H9 (cell line): ENCODE data around the gene RBM34. TPM values are rescaled to one million over a fixed set of nuclear protein-coding genes. Genes with fewer than 3 reads are reported as not detected.
"Not testable (repeated sequence)": the region's sequence is repeated elsewhere in the genome, so short reads cannot be mapped to it uniquely, and the experiment has no call there.

Experiments
- DNase-seq: peaks from one replicate; pipeline ENCODE4 v3.0.0-alpha.2; 2017
- H2AFZ ChIP-seq: one replicate; pipeline ENCODE4 v1.6.1; 2013; ENCODE audit warnings: mild to moderate bottlenecking, low read length, control low read depth, moderate library complexity
- H2AK5ac ChIP-seq: 2 replicates; pipeline ENCODE4 v1.6.1; 2013; ENCODE audit warnings: low read length, control low read depth, mixed read lengths; ENCODE audit not compliant: insufficient read length
- H2BK120ac ChIP-seq: one replicate; pipeline ENCODE4 v1.6.1; 2013; ENCODE audit warnings: low read depth, mild to moderate bottlenecking, low read length, control low read depth, inconsistent platforms; ENCODE audit not compliant: poor library complexity, severe bottlenecking
- H2BK12ac ChIP-seq: 2 replicates; pipeline ENCODE4 v1.6.1; 2013; ENCODE audit warnings: low read length, control low read depth, mixed read lengths, low read depth; ENCODE audit not compliant: insufficient read length
- H2BK15ac ChIP-seq: 2 replicates; pipeline ENCODE4 v1.6.1; 2013; ENCODE audit warnings: low read depth, low read length, control low read depth
- H2BK20ac ChIP-seq: one replicate; pipeline ENCODE4 v1.6.1; 2013; ENCODE audit warnings: low read depth, mild to moderate bottlenecking, low read length, control low read depth, inconsistent platforms; ENCODE audit not compliant: poor library complexity, severe bottlenecking
- H2BK5ac ChIP-seq: 2 replicates; pipeline ENCODE4 v1.6.1; 2013; ENCODE audit warnings: low read length, control low read depth, mixed read lengths; ENCODE audit not compliant: insufficient read length
- H3K14ac ChIP-seq: 2 replicates; pipeline ENCODE4 v1.6.1; 2013; ENCODE audit warnings: low read length, control low read depth; ENCODE audit not compliant: insufficient read depth
- H3K18ac ChIP-seq: 2 replicates; pipeline ENCODE4 v1.6.1; 2013; ENCODE audit warnings: low read depth, mild to moderate bottlenecking, mixed read lengths, low read length, control low read depth; ENCODE audit not compliant: insufficient read length
- H3K23ac ChIP-seq: 2 replicates; pipeline ENCODE4 v1.6.1; 2013; ENCODE audit warnings: low read length, control low read depth, mixed read lengths, low read depth; ENCODE audit not compliant: insufficient read length
- H3K23me2 ChIP-seq: 2 replicates; pipeline ENCODE4 v1.6.1; 2013; ENCODE audit warnings: low read depth, mild to moderate bottlenecking, mixed read lengths, low read length, control low read depth; ENCODE audit not compliant: insufficient read length, poor library complexity, severe bottlenecking
- H3K27ac ChIP-seq: 2 replicates; pipeline ENCODE4 v1.5.1; 2013; ENCODE audit warnings: low read length, control low read depth, mixed read lengths, low read depth; ENCODE audit not compliant: insufficient read length
- H3K27me3 ChIP-seq: 2 replicates; pipeline ENCODE4 v1.6.1; 2013; ENCODE audit warnings: low read length, control low read depth, inconsistent platforms; ENCODE audit not compliant: insufficient read depth
- H3K4ac ChIP-seq: 2 replicates; pipeline ENCODE4 v1.6.1; 2013; ENCODE audit warnings: low read depth, mild to moderate bottlenecking, control low read depth, inconsistent platforms, low read length, moderate library complexity
- H3K4me1 ChIP-seq: 2 replicates; pipeline ENCODE4 v1.6.1; 2013; ENCODE audit warnings: low read length, control low read depth, inconsistent platforms; ENCODE audit not compliant: insufficient read depth
- H3K4me2 ChIP-seq: 2 replicates; pipeline ENCODE4 v1.6.1; 2013; ENCODE audit warnings: low read length, control low read depth, mixed read lengths; ENCODE audit not compliant: insufficient read length, insufficient read depth
- H3K56ac ChIP-seq: 2 replicates; pipeline ENCODE4 v1.6.1; 2013; ENCODE audit warnings: low read depth, mild to moderate bottlenecking, mixed read lengths, low read length, control low read depth; ENCODE audit not compliant: insufficient read length
- H3K79me1 ChIP-seq: 2 replicates; pipeline ENCODE4 v1.6.1; 2013; ENCODE audit warnings: low read depth, mild to moderate bottlenecking, moderate library complexity, low read length, control low read depth, inconsistent platforms; ENCODE audit not compliant: insufficient read depth, poor library complexity, severe bottlenecking
- H3K79me2 ChIP-seq: 2 replicates; pipeline ENCODE4 v1.6.1; 2013; ENCODE audit warnings: low read length, control low read depth, inconsistent platforms; ENCODE audit not compliant: insufficient read depth
- H3K9ac ChIP-seq: 2 replicates; pipeline ENCODE4 v1.6.1; 2013; ENCODE audit warnings: low read length, control low read depth, mixed read lengths; ENCODE audit not compliant: insufficient read length; ENCODE audit errors: extremely low read depth
- H3K9me3 ChIP-seq: one replicate; pipeline ENCODE4 v1.6.1; 2013; ENCODE audit warnings: low read depth, low read length, inconsistent platforms; ENCODE audit not compliant: control insufficient read depth
- H3T11ph ChIP-seq: one replicate; pipeline ENCODE4 v1.6.1; 2013; ENCODE audit warnings: mild to moderate bottlenecking, low read length, control low read depth, inconsistent platforms
- H4K20me1 ChIP-seq: one replicate; pipeline ENCODE4 v1.6.1; 2013; ENCODE audit not compliant: control insufficient read depth, insufficient read length, insufficient read depth
- H4K5ac ChIP-seq: 2 replicates; pipeline ENCODE4 v1.6.1; 2013; ENCODE audit warnings: low read depth, mild to moderate bottlenecking, mixed read lengths, low read length, control low read depth; ENCODE audit not compliant: insufficient read length
- H4K8ac ChIP-seq: replicated peaks from 2 replicates; pipeline ENCODE4 v1.6.1; 2013; ENCODE audit warnings: low read length, control low read depth, mixed read lengths, low read depth; ENCODE audit not compliant: insufficient read length
- H4K91ac ChIP-seq: 2 replicates; pipeline ENCODE4 v1.6.1; 2013; ENCODE audit warnings: low read depth, mild to moderate bottlenecking, moderate library complexity, mixed read lengths, low read length, control low read depth; ENCODE audit not compliant: insufficient read length
- H3K27ac Mint-ChIP-seq, 3 experiments: 2 replicates in 2 of 3; 3 replicates in 1 of 3; pipeline ENCODE4 v1.8.0; 2020 to 2021; ENCODE audit warnings: mixed read lengths in 3 of 3, mild to moderate bottlenecking in 1 of 3, moderate library complexity in 1 of 3
- H3K27me3 Mint-ChIP-seq: 2 replicates; pipeline ENCODE4 v1.8.0; 2021; ENCODE audit warnings: low read depth, mild to moderate bottlenecking, moderate library complexity, mixed read lengths
- H3K36me3 Mint-ChIP-seq, 3 experiments: 2 replicates in 2 of 3; 3 replicates in 1 of 3; pipeline ENCODE4 v1.8.0; 2020 to 2021; ENCODE audit warnings: low read depth in 3 of 3, mixed read lengths in 3 of 3; ENCODE audit not compliant: insufficient read depth in 1 of 3
- H3K4me1 Mint-ChIP-seq, 2 experiments: 2 replicates each; pipeline ENCODE4 v1.8.0; 2020; ENCODE audit warnings: mixed read lengths in 2 of 2
- H3K4me3 Mint-ChIP-seq, 2 experiments: 2 replicates in 1 of 2; 3 replicates in 1 of 2; pipeline ENCODE4 v1.8.0; 2020 to 2021; ENCODE audit warnings: mild to moderate bottlenecking in 2 of 2, mixed read lengths in 2 of 2, moderate library complexity in 1 of 2
- H3K9me3 Mint-ChIP-seq, 2 experiments: 2 replicates in 1 of 2; 3 replicates in 1 of 2; pipeline ENCODE4 v1.8.0; 2020; ENCODE audit warnings: mild to moderate bottlenecking in 2 of 2, mixed read lengths in 2 of 2, moderate library complexity in 1 of 2
- WGBS: extraction: QIAGEN DNeasy Blood & Tissue Kit; methylation state at CpG from one replicate; pipeline ENCODE4 v1.1.7; 2013; ENCODE audit warnings: missing lambda C conversion rate, low lambda C conversion rate, mixed read lengths; ENCODE audit not compliant: insufficient read length; ENCODE audit errors: extremely low coverage; 5-methylcytosine and 5-hydroxymethylcytosine counted together
- total RNA-seq: library from RNA; stranded (reverse); gene quantifications from 2 replicates; pipeline ENCODE4 v1.2.1, GENCODE V29; 2021
- TF ChIP-seq, protein P1 (sequence below): fragments of 200-600 bp; sonication (generic); conservative IDR thresholded peaks from 3 replicates; pipeline ENCODE4 v1.8.0; 2021; ENCODE audit warnings: antibody characterized with exemption, mild to moderate bottlenecking

RBM34 gene
- total RNA-seq, 1 experiment from 2014 or later: 121 TPM

GRCh38 chr1:235087906-235088305 is 73.1 kb downstream of the RBM34 start:
- H3K27ac ChIP-seq: no peak overlapping the region
- Mint-ChIP-seq H3K27me3 (peaks cover 1% of the 10 kb centered on the region; the same call in 1 of the 2 replicates), H3K27ac (peak overlapping the region; percentile 3 to 64 (median 5); a peak in 3 of 7 replicates), H3K4me1 (peaks cover 38 to 42% of the 10 kb centered on the region in 2 experiments), H3K36me3 (no peaks in the 10 kb centered on the region; a peak in 1 of 7 replicates), H3K9me3 (no peaks in the 10 kb centered on the region), H3K4me3 (no peak overlapping the region)
- no peak overlapping the region for H3K23ac ChIP-seq
- H3K27me3 ChIP-seq: no peaks in the 10 kb centered on the region
- H3K23me2 ChIP-seq: no peaks in the 10 kb centered on the region
- DNase-seq: no peak
- H2AFZ ChIP-seq: no peak overlapping the region
- WGBS: no CpG with 5 or more reads among the region's 6 CpGs
- no peak overlapping the region for H4K5ac ChIP-seq
- no peak overlapping the region for H3K18ac ChIP-seq
- H2AK5ac ChIP-seq: no peak overlapping the region
- no peak overlapping the region for H2BK5ac ChIP-seq
- no peaks in the 10 kb centered on the region for H3K79me2 ChIP-seq
- no peak overlapping the region for H3K4me2 ChIP-seq
- no peak overlapping the region for H4K8ac ChIP-seq
- no peak overlapping the region for H2BK120ac ChIP-seq
- H3K9ac ChIP-seq: no peak overlapping the region
- H3T11ph ChIP-seq: no peak overlapping the region
- no peaks in the 10 kb centered on the region for H3K79me1 ChIP-seq
- H3K14ac ChIP-seq: no peak overlapping the region
- H3K9me3 ChIP-seq: no peaks in the 10 kb centered on the region
- no peak overlapping the region for H2BK20ac ChIP-seq
- no peaks in the 10 kb centered on the region for H4K20me1 ChIP-seq
- H3K56ac ChIP-seq: no peak overlapping the region
- no peak overlapping the region for H2BK15ac ChIP-seq
- TF ChIP-seq, protein P1, sequence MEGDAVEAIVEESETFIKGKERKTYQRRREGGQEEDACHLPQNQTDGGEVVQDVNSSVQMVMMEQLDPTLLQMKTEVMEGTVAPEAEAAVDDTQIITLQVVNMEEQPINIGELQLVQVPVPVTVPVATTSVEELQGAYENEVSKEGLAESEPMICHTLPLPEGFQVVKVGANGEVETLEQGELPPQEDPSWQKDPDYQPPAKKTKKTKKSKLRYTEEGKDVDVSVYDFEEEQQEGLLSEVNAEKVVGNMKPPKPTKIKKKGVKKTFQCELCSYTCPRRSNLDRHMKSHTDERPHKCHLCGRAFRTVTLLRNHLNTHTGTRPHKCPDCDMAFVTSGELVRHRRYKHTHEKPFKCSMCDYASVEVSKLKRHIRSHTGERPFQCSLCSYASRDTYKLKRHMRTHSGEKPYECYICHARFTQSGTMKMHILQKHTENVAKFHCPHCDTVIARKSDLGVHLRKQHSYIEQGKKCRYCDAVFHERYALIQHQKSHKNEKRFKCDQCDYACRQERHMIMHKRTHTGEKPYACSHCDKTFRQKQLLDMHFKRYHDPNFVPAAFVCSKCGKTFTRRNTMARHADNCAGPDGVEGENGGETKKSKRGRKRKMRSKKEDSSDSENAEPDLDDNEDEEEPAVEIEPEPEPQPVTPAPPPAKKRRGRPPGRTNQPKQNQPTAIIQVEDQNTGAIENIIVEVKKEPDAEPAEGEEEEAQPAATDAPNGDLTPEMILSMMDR: no peak
- no peak overlapping the region for H3K4ac ChIP-seq
- H3K4me1 ChIP-seq: peaks cover 14% of the 10 kb centered on the region
- H4K91ac ChIP-seq: no peak overlapping the region
- H2BK12ac ChIP-seq: no peak overlapping the region

DNA sequence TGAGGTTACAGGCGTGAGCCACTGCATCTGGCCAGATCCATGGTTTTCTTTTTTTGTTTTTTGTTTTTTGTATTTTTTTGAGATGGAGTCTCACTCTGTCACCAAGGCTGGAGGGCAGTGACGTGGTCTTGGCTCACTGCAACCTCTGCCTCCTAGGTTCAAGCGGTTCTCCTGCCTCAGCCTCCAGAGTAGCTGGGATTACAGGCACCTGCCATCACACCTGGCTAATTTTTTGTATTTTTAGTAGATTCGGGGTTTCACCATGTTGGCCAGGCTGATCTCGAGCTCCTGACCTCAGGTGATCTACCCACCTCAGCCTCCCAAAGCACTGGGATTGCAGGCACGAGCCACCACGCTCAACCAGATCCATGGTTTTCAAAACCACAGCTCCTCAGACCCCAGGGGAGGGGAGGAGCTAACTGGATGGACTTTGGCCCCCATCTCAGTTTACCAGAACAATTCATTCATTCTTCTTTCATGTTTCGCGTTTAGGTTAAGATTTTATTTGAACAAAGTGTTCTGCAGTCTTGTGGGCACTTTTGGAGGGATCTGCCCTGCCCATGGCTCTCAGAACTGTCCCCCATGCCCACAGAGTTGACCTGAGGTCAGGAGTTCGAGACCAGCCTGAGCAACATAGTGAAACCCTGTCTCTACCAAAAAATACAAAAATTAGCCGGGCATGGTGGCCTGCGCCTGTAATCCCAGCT is 75.5 kb downstream of the RBM34 start:
- H4K91ac ChIP-seq, H3K27me3 Mint-ChIP-seq, H3K4me3 Mint-ChIP-seq, H3K79me1 ChIP-seq, H3K4me2 ChIP-seq, H4K5ac ChIP-seq, H2AFZ ChIP-seq, H2BK5ac ChIP-seq, H3K9ac ChIP-seq, H2AK5ac ChIP-seq, H3K23ac ChIP-seq, H3K9me3 Mint-ChIP-seq, H4K20me1 ChIP-seq, H3K4ac ChIP-seq, H3K9me3 ChIP-seq, H2BK20ac ChIP-seq, H3K79me2 ChIP-seq, H3K27ac Mint-ChIP-seq, H3K18ac ChIP-seq, DNase-seq, H3K36me3 Mint-ChIP-seq, H2BK15ac ChIP-seq, H3K27ac ChIP-seq, H3K27me3 ChIP-seq, H4K8ac ChIP-seq, H3K14ac ChIP-seq, H2BK12ac ChIP-seq, H3K56ac ChIP-seq, H3K4me1 ChIP-seq, H3T11ph ChIP-seq, H2BK120ac ChIP-seq, H3K23me2 ChIP-seq: not testable (repeated sequence)
- WGBS: no CpG with 5 or more reads among the region's 12 CpGs
- peaks cover 29 to 33% of the 10 kb centered on the region in 2 experiments for H3K4me1 Mint-ChIP-seq
